GM12873 (cell line): Measurements from ENCODE around the gene ACBD4.

Experiments used
- CTCF ChIP-seq: IDR thresholded peaks from 2 replicates; pipeline ENCODE4 v1.5.1; 2012; ENCODE audit warnings: low read depth, mild to moderate bottlenecking, moderate library complexity, low read length, control low read depth; ENCODE audit not compliant: insufficient read depth; ENCODE audit errors: missing control alignments

ACBD4 gene

DNA sequence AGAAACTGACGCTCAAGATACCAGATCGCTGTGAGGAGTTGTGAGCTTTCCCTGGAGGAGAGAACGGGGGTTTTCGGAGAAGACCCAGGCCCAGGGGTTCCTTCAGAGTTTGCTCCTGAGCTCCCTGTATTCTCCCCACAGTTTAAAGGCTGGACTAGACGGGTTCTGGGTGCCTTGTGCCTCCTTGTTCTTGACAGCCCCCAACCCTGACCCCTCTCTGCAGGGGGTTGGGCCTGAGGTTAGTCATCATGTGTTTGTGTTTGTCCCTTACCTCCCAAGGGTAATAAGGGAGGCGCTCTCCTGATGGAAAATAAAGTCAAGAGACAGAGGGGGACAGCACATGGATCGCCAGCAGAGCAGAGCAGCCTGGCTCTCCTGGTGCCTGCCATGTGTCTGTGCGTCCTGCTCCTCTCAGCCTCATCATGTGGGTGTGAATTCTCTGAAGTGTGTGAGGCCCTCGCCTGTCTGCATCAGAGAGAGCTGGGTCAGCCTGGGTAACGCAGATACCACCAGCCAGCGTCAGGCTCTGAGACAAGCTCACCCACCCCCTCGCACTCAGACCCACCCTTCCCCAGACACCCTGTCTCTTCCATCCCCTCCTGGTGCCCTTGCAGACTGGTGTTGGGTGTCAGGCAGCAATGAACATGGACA, 34.9 kb downstream of the ACBD4 start:
- TF ChIP-seq CTCF = no peak

DNA sequence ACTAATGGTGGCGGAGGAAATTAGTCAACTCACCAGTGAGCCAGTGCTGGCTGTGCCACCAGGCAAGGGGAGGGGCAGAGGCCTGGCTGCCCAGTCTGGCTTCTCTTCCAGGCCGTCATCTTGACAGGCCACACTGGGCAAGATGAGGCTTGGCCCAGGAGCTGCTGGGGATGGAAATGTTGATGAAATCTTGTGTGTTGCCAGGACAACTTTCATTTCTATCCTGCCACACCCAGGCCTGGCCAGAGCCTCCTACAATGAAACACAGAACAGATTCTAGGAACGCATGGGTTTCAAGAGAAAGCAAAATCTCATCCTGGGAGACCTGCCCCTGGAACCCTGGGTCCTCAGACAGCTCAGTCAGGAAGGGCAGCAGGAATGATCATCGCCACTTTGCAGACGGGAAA, 35.4 kb downstream of the ACBD4 start:
- TF ChIP-seq CTCF = no peak

DNA sequence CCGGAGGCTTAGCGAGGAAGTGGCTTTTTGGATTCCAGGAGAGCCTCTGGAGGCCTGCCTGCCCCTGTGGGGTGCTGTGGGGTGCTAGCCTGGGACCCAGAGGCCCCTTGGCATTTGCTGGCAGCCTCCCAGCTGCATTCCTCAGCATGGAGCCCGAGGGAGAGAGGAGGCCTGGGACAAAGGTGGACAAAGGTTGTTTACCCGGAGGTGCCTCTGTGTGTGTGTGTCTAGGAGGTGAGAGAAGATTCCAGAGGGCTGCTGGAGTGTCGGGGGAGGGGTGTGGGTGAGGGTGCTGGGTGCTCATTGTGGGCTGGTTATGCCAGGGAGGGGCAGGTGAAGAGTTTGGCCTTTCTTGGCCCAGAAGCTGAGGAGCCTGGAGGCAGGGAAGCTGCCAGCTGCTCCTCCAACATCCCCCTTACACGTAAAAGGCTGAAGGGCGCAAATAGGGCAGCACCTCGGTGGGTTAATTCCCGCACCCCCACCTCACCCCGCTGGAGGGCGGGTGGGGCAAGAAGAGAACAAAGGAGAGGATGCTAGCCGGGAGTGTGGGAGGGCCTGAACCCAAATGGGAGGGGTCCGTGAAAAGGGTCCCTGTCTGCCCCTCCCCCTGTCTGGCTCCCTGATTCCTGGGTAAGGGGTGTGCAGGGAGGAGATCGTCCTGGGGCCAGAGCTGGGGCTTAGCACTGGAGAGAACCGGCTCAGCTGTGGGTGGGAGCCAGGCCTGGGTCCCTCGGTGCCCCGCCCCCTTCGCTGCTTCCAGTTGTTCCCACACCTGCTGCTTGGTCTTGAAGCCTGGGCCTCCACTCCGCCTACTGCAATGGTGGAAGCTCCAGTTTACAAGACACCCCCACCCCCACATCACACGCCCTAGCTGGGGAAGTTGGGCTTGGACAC, 36.1 kb downstream of the ACBD4 start:
- TF ChIP-seq CTCF = no peak

GRCh38 chr17:45172232-45172540, 36.7 kb downstream of the ACBD4 start:
- no peak for TF ChIP-seq CTCF

- TF ChIP-seq CTCF = peak; percentile 12
Observed at GRCh38 chr17:45172541-45173286, 37.2 kb downstream of the ACBD4 start.

GRCh38 chr17:45175759-45176115, 40.2 kb downstream of the ACBD4 start:
- TF ChIP-seq CTCF = no peak

GRCh38 chr17:45177563-45177962, 42.1 kb downstream of the ACBD4 start:
- TF ChIP-seq CTCF = no peak
